Putamen (tissue), 1 donor: ENCODE data around the gene FMNL2.
"Not testable (repeated sequence)": the region's sequence is repeated elsewhere in the genome, so short reads cannot be mapped to it uniquely, and the experiment has no call there.

ENCODE experiments used
- DNase-seq: peaks from one replicate; pipeline ENCODE4 v3.0.0-alpha.2; 2016; ENCODE audit warnings: low spot score

The FMNL2 gene

DNA sequence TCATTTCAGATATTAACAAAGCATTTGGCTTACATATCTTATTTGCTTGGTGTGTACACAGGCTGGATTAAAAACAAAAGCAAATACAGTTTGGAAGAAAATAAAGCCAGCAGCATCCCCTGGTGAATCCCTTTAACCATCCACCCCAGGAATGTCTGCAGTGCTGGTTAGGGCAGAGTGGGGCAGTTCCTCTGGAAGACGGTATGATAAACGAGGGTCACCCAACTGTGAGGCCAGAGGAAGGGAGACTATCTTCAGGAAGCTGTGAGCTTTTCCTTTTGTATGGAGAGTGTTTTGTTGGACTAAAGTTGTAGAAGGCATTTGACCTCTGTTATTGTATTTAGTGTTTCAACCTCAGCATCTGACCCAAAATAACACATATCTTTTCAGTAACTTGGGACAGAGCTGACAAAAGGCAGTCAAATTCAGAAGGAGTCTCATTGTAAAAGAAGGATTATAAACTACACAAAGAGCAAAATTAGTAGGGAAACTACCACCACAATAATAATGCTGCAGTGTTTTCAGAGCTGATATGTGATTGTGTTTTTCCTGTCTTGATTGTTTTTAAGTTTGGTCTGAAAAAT, 159.1 kb downstream of the FMNL2 start:
- DNase-seq = no peak

DNA sequence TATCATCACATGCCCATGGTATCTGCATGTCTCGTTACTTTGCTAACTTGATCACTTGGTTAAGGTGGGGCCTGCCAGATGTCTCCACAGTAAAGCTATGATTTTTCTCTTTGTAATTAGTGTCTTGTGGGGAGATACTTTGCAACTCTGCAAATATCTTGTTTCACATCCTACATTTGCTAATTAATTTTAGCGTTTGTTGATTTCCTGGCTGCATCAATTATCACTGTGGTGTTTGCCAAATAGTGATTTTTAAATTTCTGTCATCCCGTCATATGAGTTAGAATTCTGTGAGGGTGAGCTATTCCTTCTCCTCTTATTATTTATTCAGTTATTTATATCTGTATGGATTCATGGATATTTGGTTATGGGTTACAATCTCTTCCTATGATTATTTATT, 161.4 kb downstream of the FMNL2 start:
- no peak for DNase-seq

DNA sequence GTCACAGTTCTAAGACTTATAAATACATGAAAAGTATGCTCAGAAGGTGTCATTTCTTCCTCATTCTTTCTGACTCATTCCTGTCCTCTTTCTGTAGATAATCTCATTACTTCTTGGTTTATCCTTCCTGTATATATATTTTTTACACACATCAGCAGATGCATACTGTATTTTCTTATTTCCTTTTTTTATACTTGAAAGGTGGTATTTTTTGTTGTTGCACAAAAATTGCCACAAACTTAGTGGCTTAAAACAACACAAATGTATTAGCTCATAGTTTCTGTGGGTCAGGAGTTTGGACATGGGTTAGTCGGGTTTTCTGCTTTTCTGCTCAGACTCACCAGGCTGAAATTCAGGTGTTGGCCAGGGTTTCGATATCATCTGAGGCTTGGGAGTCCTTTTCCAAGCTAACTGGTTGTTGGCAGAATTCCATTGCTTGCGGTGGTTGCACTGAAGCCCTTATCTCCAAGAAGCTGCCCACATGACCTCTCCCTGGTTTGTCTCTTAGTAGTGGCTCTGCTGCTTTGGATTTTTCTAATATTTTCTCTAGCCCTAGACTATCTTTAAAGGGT, 162.6 kb downstream of the FMNL2 start:
- DNase-seq = no peak

DNA sequence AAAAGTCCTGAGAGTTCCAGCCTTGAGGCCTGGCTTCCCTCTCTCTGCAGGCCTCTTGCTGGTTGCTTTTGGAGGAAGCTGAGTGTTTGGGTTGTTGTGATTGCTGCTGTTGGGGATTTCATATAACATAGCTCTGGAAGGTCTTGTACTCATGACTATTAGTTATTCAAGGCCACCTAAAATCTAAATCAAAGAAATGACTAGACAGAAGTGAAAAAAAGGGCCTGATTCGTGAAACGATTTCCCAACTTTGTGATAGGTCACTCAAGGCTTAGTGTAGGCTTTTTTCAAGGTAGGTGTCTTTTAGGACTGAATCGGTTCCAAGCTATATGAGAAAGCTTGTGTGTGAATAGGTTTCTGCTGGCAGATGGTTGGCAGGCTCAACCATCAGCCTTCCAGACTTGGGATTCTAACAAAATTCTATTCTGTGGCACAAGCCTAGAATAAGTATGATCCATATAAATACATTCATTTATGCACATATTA, 164.4 kb downstream of the FMNL2 start:
- DNase-seq = no peak

DNA sequence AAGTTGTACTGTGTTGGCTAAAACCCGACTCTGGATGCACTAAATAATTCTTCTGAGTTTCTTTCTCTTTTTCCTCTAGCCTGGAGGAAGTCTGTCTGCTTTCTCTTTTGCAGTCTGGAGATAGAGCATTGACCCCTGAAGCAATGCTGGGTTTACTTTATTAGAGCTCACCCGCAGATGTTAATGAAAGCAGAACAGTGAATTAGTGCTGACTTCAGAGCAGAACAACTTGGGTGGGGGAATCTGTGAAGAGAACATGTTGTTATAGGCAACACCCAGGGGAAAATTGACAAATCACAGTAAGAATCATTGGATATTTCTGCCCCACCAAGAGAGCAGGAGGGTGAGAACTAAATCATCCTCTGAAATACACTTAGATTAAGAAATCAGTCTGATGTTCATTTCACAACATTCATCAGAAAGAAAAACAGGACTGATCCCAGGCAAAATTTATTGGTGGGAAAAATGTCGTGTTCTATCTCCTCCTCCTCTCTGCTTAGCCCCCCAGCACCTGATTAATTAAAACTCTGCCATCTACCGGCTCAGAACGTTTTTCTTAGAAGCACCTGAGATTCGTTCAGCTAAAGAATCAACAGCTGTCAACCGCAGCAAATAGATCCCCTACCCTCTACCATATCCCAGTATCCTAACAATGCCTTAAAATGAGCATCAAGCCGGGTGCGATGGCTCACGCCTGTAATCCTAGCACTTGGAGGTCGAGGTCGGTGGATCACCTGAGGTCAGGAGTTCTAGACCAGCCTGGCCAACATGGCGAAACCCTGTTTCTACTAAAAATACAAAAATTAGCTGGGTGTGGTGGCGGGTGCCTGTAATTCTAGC, 165.1 kb downstream of the FMNL2 start:
- DNase-seq = no peak

DNA sequence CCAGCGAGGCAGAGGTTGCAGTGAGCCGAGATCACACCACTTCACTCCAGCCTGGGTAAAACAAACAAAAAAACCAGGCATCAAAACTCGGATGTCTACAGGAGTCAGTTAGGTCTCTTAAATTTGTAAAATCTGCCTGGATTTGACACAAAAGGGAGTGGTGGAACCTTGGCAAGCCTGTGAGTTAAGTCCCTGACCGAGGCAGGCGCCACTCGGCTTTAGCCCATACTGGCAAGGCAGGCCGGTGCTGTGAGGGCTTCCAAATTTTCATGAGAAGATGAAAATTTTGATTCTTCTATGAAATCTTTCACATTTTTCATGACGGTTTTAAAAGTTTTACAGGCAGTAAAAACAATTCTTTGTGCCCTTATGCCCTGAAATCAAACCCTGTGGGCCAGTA, 165.8 kb downstream of the FMNL2 start:
- DNase-seq = no peak

DNA sequence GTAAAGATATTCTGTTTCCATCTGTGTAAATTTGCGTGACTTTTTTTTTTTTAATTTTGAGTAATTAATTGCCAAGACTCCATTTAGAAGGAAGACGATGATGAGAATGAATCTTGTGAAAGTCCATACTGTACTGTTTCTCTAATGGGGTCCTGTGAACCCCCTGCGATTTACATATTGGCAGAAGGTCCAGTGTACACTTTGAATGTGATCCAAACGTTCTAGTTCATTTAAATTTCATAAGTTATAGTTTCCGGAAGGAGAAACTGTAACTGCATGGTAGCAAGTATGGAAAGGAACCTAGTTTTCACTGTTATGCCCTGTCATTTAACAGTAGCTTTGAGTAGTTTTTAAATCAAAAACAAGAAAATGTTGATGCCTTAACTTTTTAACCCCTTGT, 166.7 kb downstream of the FMNL2 start:
- no peak for DNase-seq

DNA sequence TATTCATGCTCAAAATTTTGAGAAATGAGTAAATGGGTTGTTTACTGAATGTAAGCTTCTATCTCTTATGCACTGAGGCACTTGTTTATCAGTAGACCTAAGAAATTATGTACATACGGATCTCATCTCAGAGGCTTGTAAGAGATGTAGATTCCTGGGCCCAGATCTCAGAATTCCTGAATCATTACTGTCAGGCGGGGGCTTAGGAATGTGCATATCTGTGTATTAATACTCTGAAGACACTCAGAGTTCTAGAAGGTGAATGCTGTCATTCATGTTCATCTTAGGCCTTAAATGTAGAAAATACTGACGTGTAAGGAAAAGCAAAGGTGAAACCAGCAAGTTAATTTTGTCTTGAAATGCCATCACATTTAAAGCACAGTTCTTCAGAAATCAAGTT, 169.6 kb downstream of the FMNL2 start:
- no peak for DNase-seq

DNA sequence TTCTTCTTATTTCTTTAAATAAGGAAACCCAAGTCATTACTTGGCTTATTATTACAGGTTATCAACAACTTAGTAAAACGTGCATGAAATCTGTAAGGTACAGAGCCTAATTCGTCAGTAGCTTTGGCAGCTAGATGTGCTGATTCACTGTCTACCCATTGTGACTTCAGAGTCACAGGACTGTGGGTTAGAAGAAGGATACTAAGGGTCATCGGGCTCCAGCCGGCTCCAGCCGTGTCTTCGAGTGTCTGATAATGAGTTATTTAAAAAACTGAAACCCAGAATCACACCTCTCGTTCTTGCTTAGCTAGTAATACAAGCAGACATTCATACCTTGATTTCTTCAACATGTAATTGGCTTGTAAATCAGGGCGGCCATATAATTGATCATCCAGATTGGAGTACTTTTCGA, 170.5 kb downstream of the FMNL2 start:
- DNase-seq = peak; percentile 80

DNA sequence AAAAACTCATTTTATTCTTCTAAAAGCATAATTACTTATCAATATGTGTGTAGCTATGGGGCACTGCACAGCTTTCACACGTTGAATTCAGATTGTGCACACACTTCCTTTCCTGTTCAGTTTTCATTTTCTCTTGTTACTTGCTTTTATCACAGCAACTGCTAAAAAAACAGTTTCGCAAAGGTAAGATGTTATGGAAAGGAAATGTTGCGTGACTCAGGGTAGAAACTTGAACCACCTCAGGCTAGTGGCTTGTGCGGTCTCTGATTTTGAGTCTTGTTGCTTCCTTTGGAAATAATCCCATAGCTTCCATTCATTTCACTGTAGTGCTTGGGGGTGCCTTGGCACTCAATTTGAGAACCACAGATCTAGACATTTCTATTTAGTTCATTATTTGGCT, 171.9 kb downstream of the FMNL2 start:
- no peak for DNase-seq

DNA sequence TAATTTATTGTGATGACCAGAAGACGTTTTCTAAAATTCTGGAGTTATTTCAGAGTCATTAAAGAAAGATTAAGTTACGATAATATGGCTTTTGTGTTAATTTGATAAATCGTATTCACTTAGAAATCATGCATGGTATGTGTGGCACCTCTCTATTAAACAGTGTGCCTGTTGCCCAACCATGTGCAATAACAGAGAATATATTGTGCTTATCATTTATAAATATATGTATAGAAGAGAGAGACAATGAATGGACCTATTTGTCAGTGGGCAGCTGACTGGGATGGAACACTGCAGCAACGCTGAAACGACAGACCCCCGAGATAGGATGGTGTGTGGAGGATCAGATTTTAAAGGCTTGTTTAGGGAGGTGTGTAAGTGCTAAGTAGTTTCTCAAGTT, 172.9 kb downstream of the FMNL2 start:
- DNase-seq = no peak

DNA sequence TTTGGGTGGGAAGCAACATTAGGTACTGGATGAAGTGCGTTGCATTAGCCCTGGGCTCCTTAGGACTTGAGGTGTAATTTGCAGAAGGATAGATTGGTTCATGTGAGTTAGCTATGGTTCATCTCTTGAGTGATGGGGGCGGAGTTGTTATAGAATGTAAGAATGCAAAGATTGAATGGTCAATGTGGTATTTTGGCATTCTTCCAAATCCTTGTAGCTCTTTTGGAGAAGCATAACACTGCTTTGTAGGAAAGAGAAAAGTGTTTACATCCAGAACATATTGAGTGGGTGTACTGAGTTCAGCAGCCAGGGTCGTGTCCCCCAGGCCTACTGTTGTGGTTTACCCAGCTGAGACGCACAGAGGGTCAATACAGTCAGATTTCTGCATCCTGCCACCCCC, 173.5 kb downstream of the FMNL2 start:
- DNase-seq = no peak

DNA sequence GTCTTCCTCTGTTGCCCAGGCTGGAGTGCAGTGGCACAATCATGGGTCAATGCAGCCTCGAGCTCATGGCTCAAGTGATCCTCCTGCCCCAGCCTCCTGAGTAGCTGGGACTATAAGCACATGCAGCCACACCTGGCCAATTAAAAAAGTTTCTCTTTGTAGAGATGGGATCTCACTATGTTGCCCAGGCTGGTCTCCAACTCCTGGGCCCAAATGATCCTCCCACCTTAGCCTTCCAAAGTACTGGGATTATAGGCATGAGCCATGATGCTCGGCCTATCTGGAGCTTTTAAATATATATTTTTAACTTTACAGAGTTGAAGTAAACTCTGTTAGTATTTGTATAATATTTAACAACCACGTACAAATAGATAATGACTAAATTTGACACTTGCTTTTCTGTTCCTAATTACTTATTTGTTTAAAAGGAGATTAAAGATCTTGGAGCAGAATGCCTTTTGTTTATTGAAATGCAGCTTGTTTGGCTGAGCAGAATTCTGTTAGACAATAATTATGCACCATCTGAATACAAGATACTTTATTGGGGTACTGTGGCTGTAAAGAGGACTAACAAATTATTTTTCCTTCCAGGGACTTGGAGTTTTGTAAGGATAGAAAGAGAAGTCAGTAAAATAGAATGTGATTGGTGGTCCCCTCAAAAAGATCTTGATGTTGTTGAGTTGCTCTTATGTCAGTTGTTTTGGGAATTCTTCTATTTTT, 175.0 kb downstream of the FMNL2 start:
- DNase-seq = no peak

DNA sequence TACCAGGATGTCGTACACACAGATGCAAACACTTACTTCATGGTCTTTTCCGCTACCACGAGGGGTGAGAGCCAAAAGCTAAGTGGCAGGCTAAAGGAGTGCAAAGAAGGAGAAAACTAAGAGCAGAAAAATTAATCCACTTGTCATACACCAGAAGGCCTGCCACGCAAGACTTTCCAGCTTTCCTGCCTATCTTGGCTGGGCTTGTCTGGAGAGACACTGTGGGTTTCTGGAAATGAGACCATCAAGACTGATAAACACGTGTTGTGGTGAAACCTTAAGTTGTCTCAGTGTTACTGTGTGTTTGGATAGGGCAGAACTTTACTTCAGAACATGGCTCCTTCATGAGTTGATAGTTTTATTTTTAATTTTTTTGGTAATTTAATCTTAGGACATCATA, 175.6 kb downstream of the FMNL2 start:
- DNase-seq = no peak

DNA sequence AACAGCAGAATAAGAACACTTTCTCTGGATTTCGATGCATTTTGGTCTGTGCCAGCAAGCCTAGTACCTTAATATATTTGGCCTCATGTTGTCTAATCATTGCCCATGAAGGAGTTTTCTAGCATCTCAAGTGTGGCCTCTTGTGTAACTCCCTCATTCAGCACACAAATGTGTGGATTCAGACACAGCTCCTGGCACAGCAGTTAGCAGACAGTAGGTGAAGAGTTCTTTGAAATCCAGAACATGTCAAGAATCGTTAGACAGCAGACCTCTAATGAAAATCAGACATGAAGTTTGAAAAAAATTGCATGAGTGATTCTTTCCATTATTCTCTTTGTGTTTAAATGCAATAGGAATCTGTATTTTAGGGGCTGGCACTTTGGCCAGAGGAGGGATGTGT, 177.0 kb downstream of the FMNL2 start:
- no peak for DNase-seq

DNA sequence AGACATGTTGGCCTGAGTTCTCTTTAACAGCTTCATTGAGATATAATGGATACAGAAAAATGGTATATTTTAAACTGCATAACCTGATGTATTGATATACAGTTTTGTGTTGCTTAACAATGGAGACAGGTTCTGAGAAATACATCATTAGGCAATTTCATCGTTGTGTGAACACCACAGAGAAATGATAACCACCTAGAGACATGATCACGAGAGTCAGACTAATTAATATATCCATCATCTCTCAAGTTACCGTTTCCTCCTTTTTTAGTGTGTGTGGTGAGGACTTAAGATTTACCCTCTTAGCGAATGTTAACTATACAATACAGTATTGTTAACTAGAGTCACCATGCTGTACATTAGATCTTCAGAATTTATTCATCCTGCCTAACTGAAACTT, 178.1 kb downstream of the FMNL2 start:
- DNase-seq = no peak

DNA sequence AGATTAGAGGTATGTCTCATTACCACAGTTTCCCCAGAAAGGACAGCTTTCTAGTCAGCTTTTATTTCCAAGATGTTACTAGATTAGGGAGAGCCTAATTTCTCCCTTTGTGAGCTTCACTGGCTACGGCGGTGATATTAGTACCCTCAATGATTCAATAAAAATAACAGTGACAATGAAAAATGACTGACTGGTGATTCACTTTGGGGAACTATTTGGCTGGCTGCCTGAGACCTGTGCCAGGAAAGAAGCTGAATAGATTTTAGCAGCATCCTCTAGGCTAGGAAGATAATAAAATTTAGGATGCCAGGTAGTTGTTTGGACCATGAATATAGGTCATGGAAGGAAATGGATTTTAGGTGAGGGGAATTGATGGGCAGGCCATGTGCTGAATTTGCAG, 178.7 kb downstream of the FMNL2 start:
- DNase-seq = no peak

DNA sequence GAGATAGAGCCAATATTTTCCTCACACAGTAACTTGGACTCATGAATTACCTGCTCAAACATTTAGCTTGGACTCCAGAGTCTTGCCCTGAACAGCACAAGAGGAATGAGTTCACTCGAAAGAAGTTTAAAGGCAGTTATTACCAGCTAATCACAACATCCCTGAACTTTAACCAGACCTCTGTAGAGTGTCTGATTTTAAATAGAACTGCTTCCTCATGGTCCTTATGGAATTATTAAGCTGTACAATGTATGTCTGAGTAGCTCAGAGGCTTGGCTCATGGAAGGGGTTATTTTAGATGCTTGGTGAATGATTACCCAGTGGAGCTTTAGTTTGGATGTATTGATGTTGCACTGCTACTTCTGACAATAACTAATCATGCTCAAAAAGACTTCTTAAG, 183.1 kb downstream of the FMNL2 start:
- DNase-seq = no peak

DNA sequence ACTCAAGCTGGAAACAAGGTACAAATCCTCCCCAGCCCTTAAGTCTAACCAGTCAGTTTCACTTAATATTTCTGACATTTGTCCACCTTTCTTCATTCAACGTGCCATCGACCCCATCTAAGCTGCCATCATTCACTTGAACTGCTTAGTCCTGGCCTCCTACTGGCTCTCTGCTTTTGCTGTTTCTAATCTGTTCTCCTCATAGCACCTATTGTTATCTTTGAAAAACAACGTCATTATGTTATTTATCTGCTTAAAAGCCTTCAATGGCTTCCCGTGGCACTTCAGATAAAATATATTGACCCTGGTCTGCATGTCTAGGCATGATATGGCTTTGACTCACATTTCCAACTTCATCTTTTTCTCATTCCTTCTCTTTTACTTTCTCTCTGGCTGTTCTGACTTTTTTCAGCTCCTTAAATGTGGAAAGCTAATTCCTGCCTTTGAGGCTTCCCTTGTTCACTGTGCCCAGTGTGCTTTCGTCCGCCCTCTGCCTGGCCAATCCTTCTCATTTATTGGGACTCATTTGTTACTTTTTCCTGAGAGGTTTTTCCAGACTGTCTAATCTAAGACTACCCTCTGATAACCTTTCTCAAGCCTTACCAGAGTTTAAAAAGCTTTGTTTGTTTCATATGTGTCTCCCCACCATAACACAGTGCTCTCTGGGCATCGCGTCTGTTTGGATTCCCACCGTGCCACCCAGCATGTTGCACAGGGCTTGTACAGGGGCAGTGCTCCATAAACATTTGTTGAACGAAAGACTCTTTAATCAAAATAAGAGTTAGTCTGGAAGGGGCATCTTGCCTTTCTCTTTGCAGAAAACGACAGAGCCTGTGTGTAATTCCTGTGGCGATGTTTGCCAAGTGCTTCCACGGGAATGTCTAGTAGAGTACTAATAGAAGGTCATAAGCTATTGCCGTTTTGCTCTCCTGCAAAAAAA, 183.9 kb downstream of the FMNL2 start:
- no peak for DNase-seq

DNA sequence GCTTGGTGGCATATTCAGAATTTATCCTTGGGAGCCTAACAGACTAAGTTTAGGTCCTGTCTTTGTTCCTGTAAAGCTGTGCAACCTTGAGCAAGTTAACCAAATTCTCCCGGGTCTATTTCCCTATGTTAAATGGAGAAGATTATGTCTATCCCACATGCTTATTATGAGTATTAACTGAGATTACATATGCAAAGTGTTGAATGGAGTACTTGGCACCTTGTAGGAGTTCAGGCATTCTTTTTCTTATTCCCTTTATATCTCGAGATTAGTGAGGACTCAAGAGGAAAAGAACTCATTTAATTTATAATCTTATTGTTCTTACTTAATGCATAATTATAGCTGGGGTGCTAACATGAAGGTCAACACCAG, 184.6 kb downstream of the FMNL2 start:
- DNase-seq = no peak

DNA sequence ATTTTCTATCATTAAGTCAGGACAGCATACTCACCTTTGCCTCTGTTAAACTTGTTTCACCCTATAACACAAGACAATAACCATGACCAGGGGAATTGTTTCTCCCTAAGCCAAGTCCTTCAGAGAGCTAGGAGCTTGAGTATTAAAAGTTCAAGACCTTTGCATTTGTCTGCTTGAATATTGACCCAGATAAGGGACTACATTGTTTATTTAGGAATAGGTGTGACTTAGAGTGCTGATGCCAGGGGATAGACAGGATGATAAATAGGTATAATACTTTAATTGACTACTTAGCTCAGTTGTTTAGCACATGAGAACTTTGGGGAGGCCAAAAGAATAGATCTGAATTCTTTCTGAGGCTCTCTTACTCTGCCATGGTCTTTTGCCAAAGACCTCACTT, 185.8 kb downstream of the FMNL2 start:
- no peak for DNase-seq

DNA sequence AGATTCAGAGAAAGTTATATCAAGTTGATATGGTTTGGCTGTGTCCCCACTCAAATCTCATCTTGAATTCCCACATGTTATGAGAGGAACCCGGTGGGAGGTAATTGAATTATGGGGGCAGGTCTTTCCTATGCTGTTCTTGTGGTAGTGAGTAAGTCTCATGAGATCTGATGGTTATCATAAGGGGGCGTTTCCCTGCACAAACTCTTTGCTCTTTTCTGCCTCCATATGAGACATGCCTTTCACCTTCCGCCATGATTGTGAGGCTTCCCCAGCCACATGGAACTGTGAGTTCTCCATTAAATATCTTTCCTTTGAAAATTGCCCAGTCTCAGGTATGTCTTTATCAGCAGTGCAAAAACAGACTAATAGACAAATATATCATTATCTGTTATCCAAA, 187.5 kb downstream of the FMNL2 start:
- DNase-seq = not testable (repeated sequence)
